ENCODE data around the gene WFDC6.
"Not testable (repeated sequence)": the region's sequence is repeated elsewhere in the genome, so short reads cannot be mapped to it uniquely, and the experiment has no call there.

WFDC6 gene

GRCh38 chr20:45539382-45539781 lies at the start of gene WFDC6:
Gene WFDC6 (minus strand): TSS chr20:45539482. CDS start chr20:45539407, 75 bp downstream.
- no peak for DNase-seq (ENCODE audit: low read depth in 2 of 2, low spot score in 1 of 2)

GRCh38 chr20:45588800-45589199 lies 49.5 kb upstream of the WFDC6 start:
- no peak for DNase-seq (ENCODE audit: low read depth in 2 of 2, low spot score in 1 of 2)

GRCh38 chr20:45585986-45586385 lies 46.7 kb upstream of the WFDC6 start:
- not testable (repeated sequence) for DNase-seq (ENCODE audit: low read depth in 2 of 2, low spot score in 1 of 2)

GRCh38 chr20:45584294-45584693 lies 45.0 kb upstream of the WFDC6 start:
- DNase-seq (ENCODE audit: low read depth in 2 of 2, low spot score in 1 of 2), result not testable (repeated sequence)

GRCh38 chr20:45583502-45583901 lies 44.2 kb upstream of the WFDC6 start:
- DNase-seq (ENCODE audit: low read depth in 2 of 2, low spot score in 1 of 2), result no peak

- no peak for DNase-seq (ENCODE audit: low read depth in 2 of 2, low spot score in 1 of 2)
Observed at GRCh38 chr20:45581702-45582101, 42.4 kb upstream of the WFDC6 start.

GRCh38 chr20:45579184-45579583 lies 39.9 kb upstream of the WFDC6 start, which contains the start of gene WFDC8:
Gene WFDC8 (minus strand): TSS chr20:45579284. CDS start chr20:45579247, 37 bp downstream.
- DNase-seq (ENCODE audit: low read depth in 2 of 2, low spot score in 1 of 2), result no peak

- no peak for DNase-seq (ENCODE audit: low read depth in 2 of 2, low spot score in 1 of 2)
Observed at GRCh38 chr20:45578231-45578630, 38.9 kb upstream of the WFDC6 start.

- DNase-seq (ENCODE audit: low read depth in 2 of 2, low spot score in 1 of 2), result no peak
Observed at GRCh38 chr20:45576995-45577394, 37.7 kb upstream of the WFDC6 start.

GRCh38 chr20:45575931-45576330 lies 36.6 kb upstream of the WFDC6 start:
- no peak for DNase-seq (ENCODE audit: low read depth in 2 of 2, low spot score in 1 of 2)

- not testable (repeated sequence) for DNase-seq (ENCODE audit: low read depth in 2 of 2, low spot score in 1 of 2)
Observed at GRCh38 chr20:45569650-45570049, 30.4 kb upstream of the WFDC6 start.

- DNase-seq (ENCODE audit: low read depth in 2 of 2, low spot score in 1 of 2), result no peak
Observed at GRCh38 chr20:45564760-45565276, 25.5 kb upstream of the WFDC6 start.

- DNase-seq (ENCODE audit: low read depth in 2 of 2, low spot score in 1 of 2), result no peak
Observed at GRCh38 chr20:45555198-45555597, 15.9 kb upstream of the WFDC6 start.

- DNase-seq (ENCODE audit: low read depth in 2 of 2, low spot score in 1 of 2), result no peak
Observed at GRCh38 chr20:45552456-45552855, 13.2 kb upstream of the WFDC6 start.

GRCh38 chr20:45550765-45551164 lies 11.5 kb upstream of the WFDC6 start:
- DNase-seq (ENCODE audit: low read depth in 2 of 2, low spot score in 1 of 2), result no peak

GRCh38 chr20:45548410-45548809 lies 9.1 kb upstream of the WFDC6 start:
- DNase-seq (ENCODE audit: low read depth in 2 of 2, low spot score in 1 of 2), result no peak

GRCh38 chr20:45547206-45547770 lies 8.0 kb upstream of the WFDC6 start, which contains the start of gene EPPIN:
Gene EPPIN (minus strand): TSS chr20:45547401. CDS start chr20:45547357, 44 bp downstream.
- no peak for DNase-seq (ENCODE audit: low read depth in 2 of 2, low spot score in 1 of 2)

GRCh38 chr20:45545754-45546453 lies 6.6 kb upstream of the WFDC6 start:
- DNase-seq (ENCODE audit: low read depth in 2 of 2, low spot score in 1 of 2), result no peak

GRCh38 chr20:45545351-45545750 lies 6.1 kb upstream of the WFDC6 start:
- no peak for DNase-seq (ENCODE audit: low read depth in 2 of 2, low spot score in 1 of 2)

- DNase-seq (ENCODE audit: low read depth in 2 of 2, low spot score in 1 of 2), result no peak
Observed at GRCh38 chr20:45538209-45538799, 978 bp downstream of the WFDC6 start.

GRCh38 chr20:45527294-45527693 lies 12.0 kb downstream of the WFDC6 start:
- no peak for DNase-seq (ENCODE audit: low read depth in 2 of 2, low spot score in 1 of 2)

- no peak for DNase-seq (ENCODE audit: low read depth in 2 of 2, low spot score in 1 of 2)
Observed at GRCh38 chr20:45523821-45524220, 15.5 kb downstream of the WFDC6 start.

Measured in stimulated activated CD8-positive, alpha-beta memory T cell treated with anti-CD3 and anti-CD28 coated beads, Interleukin-4, amount 100 ng/mL, for 1 hour (primary cell).